ENCODE data around the gene KDM3B. TPM values are rescaled to one million over a fixed set of nuclear protein-coding genes. Genes with fewer than 3 reads are reported as not detected.

KDM3B gene
- total and polyA plus RNA-seq, 2 donors (not counting 1 experiment from before 2014, with no cell fraction given) = 23.6 to 49.4 TPM

- Histone ChIP-seq H3K27ac (ENCODE audit: insufficient read depth, low read length) (no peak overlapping the region), H3K4me2 (ENCODE audit: extremely low read depth, insufficient read depth, low read length) (no peak overlapping the region), H3K4me1 (ENCODE audit: control insufficient read depth, extremely low read depth, insufficient read depth, low read length) (peaks cover 6% of the 10 kb centered on the region), H3K36me3 (ENCODE audit: control insufficient read depth, insufficient read depth, low read length) (no peaks in the 10 kb centered on the region), H3K27me3 (ENCODE audit: control insufficient read depth, insufficient read depth, low read length) (no peaks in the 10 kb centered on the region), H4K20me1 (ENCODE audit: control insufficient read depth, extremely low read depth, insufficient read depth, low read length) (no peaks in the 10 kb centered on the region), H3K4me3 (replicated peaks in 1 of 4; ENCODE audit: control extremely low read depth in 1 of 4, insufficient read depth in 1 of 4, low read depth in 3 of 4, low read length in 4 of 4) (no peak overlapping the region), H3K9me3 (ENCODE audit: control insufficient read depth, insufficient read depth, low read depth, low read length) (no peaks in the 10 kb centered on the region), H2AFZ (ENCODE audit: low read length) (no peak overlapping the region), H3K9ac (ENCODE audit: insufficient read depth, low read length) (no peak overlapping the region), H3K79me2 (ENCODE audit: control insufficient read depth, insufficient read depth, low read length) (no peaks in the 10 kb centered on the region)
- no peak for DNase-seq (ENCODE audit: low read depth in 2 of 2)
- TF ChIP-seq, protein P1, sequence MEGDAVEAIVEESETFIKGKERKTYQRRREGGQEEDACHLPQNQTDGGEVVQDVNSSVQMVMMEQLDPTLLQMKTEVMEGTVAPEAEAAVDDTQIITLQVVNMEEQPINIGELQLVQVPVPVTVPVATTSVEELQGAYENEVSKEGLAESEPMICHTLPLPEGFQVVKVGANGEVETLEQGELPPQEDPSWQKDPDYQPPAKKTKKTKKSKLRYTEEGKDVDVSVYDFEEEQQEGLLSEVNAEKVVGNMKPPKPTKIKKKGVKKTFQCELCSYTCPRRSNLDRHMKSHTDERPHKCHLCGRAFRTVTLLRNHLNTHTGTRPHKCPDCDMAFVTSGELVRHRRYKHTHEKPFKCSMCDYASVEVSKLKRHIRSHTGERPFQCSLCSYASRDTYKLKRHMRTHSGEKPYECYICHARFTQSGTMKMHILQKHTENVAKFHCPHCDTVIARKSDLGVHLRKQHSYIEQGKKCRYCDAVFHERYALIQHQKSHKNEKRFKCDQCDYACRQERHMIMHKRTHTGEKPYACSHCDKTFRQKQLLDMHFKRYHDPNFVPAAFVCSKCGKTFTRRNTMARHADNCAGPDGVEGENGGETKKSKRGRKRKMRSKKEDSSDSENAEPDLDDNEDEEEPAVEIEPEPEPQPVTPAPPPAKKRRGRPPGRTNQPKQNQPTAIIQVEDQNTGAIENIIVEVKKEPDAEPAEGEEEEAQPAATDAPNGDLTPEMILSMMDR (conservative IDR thresholded peaks at IDR 0.05 in 1 of 2, IDR thresholded peaks at IDR 0.05 in 1 of 2; ENCODE audit: low read depth in 1 of 2, low read length in 2 of 2) = no peak
- no peak for TF ChIP-seq EZH2 (IDR thresholded peaks at IDR 0.05; ENCODE audit: low read length, missing control alignments)
Measured at GRCh38 chr5:138460032-138460693, 107.7 kb downstream of the KDM3B start.

- H3K4me3 ChIP-seq (replicated peaks in 1 of 4; ENCODE audit: control extremely low read depth in 1 of 4, insufficient read depth in 1 of 4, low read depth in 3 of 4, low read length in 4 of 4) = no peak overlapping the region
- H3K4me1 ChIP-seq (ENCODE audit: control insufficient read depth, extremely low read depth, insufficient read depth, low read length) = peaks cover 6% of the 10 kb centered on the region
- H3K9me3 ChIP-seq (ENCODE audit: control insufficient read depth, insufficient read depth, low read depth, low read length) = no peaks in the 10 kb centered on the region
- peak overlapping the region; percentile 13 for H3K4me2 ChIP-seq (ENCODE audit: extremely low read depth, insufficient read depth, low read length)
- H3K36me3 ChIP-seq (ENCODE audit: control insufficient read depth, insufficient read depth, low read length) = peaks cover 1% of the 10 kb centered on the region
- no peaks in the 10 kb centered on the region for H4K20me1 ChIP-seq (ENCODE audit: control insufficient read depth, extremely low read depth, insufficient read depth, low read length)
- no peaks in the 10 kb centered on the region for H3K27me3 ChIP-seq (ENCODE audit: control insufficient read depth, insufficient read depth, low read length)
- TF ChIP-seq EZH2 (IDR thresholded peaks at IDR 0.05; ENCODE audit: low read length, missing control alignments) = no peak
- TF ChIP-seq, protein P1 (conservative IDR thresholded peaks at IDR 0.05 in 1 of 2, IDR thresholded peaks at IDR 0.05 in 1 of 2; ENCODE audit: low read depth in 1 of 2, low read length in 2 of 2) = no peak
- peak; percentile 52 to 78 for DNase-seq (ENCODE audit: low read depth in 2 of 2)
- no peak overlapping the region for H3K9ac ChIP-seq (ENCODE audit: insufficient read depth, low read length)
- no peak overlapping the region for H3K27ac ChIP-seq (ENCODE audit: insufficient read depth, low read length)
- peaks cover 10% of the 10 kb centered on the region for H3K79me2 ChIP-seq (ENCODE audit: control insufficient read depth, insufficient read depth, low read length)
- no peak overlapping the region for H2AFZ ChIP-seq (ENCODE audit: low read length)
Measured at GRCh38 chr5:138461343-138462125, 109.0 kb downstream of the KDM3B start.

GRCh38 chr5:138463419-138464007 lies 111.0 kb downstream of the KDM3B start:
- Histone ChIP-seq H3K27me3 (ENCODE audit: control insufficient read depth, insufficient read depth, low read length) (no peaks in the 10 kb centered on the region), H3K4me2 (ENCODE audit: extremely low read depth, insufficient read depth, low read length) (peak overlapping the region; percentile 83), H3K4me1 (ENCODE audit: control insufficient read depth, extremely low read depth, insufficient read depth, low read length) (peaks cover 6% of the 10 kb centered on the region), H3K79me2 (ENCODE audit: control insufficient read depth, insufficient read depth, low read length) (peaks cover 16% of the 10 kb centered on the region), H3K4me3 (replicated peaks in 1 of 4; ENCODE audit: control extremely low read depth in 1 of 4, insufficient read depth in 1 of 4, low read depth in 3 of 4, low read length in 4 of 4) (peak overlapping the region; percentile 61 to 83 (median 71)), H3K27ac (ENCODE audit: insufficient read depth, low read length) (peak overlapping the region; percentile 91), H3K36me3 (ENCODE audit: control insufficient read depth, insufficient read depth, low read length) (peaks cover 9% of the 10 kb centered on the region), H2AFZ (ENCODE audit: low read length) (no peak overlapping the region), H4K20me1 (ENCODE audit: control insufficient read depth, extremely low read depth, insufficient read depth, low read length) (no peaks in the 10 kb centered on the region), H3K9ac (ENCODE audit: insufficient read depth, low read length) (peak overlapping the region; percentile 80), H3K9me3 (ENCODE audit: control insufficient read depth, insufficient read depth, low read depth, low read length) (no peaks in the 10 kb centered on the region)
- peak in 1 of 2 donors; percentile 20 for DNase-seq (ENCODE audit: low read depth in 2 of 2)
- no peak for TF ChIP-seq EZH2 (IDR thresholded peaks at IDR 0.05; ENCODE audit: low read length, missing control alignments)
- TF ChIP-seq, protein P1 (conservative IDR thresholded peaks at IDR 0.05 in 1 of 2, IDR thresholded peaks at IDR 0.05 in 1 of 2; ENCODE audit: low read depth in 1 of 2, low read length in 2 of 2) = no peak
